HG03159 (cell line): ENCODE data around the gene RAD51C.
"Not testable (repeated sequence)": the region's sequence is repeated elsewhere in the genome, so short reads cannot be mapped to it uniquely, and the experiment has no call there.

Source experiments
- ATAC-seq: cut with Tn5 transposase; IDR thresholded peaks from one replicate; pipeline ENCODE4 v1.9.1; 2021; ENCODE audit warnings: mild to moderate bottlenecking, moderate library complexity; ENCODE audit not compliant: unreplicated experiment

The RAD51C gene

DNA sequence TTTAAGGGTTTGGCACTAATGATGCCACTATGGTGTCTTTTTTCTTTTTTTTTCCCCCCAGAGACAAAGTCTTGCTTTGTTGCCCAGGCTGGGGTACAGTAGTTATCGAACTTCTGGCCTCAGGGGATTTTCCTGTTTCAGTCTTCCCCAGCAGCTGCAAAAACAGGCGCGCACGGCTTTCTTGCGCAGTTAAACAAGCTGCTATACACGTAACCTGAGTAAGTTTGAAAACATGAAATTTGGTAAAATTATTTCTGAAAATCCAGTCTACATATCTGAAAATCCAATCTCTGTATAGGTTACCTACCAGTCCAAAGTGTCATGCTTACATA, 12.4 kb upstream of the RAD51C start:
- no peak for ATAC-seq

- no peak for ATAC-seq
These were observed 8.4 kb upstream of the RAD51C start for GRCh38 chr17:58684003-58684402.

DNA sequence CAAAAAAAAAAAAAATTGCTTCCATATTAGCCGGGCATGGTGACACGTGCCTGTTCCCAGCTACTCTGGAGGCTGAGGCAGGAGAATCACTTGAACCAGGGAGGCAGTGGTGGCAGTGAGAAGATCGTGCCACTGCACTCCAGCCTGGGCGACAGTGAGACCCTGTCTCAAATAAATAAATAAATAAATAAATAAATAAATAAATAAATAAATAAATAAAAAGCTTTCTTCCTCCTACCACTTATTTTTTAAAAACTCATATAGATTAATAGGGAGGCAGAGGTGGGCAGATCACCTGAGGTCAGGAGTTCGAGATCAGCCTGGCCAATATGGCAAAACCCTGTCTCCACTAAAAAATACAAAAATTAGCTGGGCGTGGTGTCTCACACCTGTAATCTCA, 7.9 kb upstream of the RAD51C start:
- not testable (repeated sequence) for ATAC-seq

DNA sequence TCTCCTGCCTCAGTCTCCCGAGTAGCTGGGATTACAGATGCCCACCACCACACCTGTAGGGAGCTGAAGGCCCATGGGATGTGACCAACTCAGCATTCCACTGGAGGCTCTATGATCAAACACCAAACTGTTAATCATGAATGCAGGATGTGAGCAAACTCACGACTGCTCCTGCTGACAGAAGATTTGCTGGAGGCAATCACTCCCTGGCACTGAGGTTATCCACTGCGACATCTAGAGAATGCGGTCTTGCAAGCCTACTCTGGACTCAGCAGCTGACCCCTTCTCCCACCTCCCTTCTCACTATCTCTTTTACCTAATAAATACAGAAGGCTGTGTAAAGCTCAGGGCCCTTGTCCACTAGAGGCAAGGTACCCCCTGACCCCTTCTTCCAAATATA, 5.4 kb upstream of the RAD51C start:
- ATAC-seq = no peak

DNA sequence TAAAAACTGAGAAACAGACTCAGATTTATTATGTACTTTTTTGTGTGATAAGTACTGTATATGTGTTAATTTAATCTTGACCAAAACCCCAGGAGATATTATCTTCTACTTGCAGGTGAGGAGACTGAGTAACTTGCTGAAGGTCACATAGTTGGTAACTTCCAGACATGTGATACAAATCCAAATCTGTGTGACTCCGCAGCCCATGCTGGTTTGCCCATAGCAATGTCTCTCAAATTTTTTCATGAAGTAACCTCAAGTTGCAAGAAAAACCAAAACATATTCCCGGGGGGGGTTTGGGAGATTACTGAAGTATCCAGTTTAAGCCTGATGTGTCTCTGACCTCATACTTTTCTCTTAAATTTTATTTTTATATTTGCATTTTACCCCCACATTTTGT, 3.9 kb upstream of the RAD51C start:
- ATAC-seq = no peak

DNA sequence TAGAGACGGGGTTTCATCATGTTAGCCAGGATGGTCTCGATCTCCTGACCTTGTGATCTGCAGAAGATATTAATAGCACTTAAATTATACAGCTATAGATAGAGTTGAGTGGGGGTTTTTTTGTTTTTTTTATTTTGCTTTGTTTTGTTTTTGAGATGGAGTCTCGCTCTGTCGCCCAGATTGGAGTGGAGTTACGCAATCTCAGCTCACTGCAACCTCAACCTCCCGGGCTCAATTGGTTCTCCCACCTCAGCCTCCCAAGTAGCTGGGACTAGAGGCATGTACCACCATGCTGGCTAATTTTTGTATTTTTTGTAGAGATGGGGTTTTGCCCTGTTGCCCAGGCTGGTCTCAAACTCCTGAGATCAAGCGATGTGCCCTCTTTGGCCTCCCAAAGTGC, 2.4 kb upstream of the RAD51C start:
- not testable (repeated sequence) for ATAC-seq

- no peak for ATAC-seq
These were observed 632 bp upstream of the RAD51C start, which contains the start of gene TEX14 for GRCh38 chr17:58691701-58692238. TSS of gene TEX14 (minus strand) at chr17:58692045. CDS start at chr17:58652001, 40,044 bp downstream.

DNA sequence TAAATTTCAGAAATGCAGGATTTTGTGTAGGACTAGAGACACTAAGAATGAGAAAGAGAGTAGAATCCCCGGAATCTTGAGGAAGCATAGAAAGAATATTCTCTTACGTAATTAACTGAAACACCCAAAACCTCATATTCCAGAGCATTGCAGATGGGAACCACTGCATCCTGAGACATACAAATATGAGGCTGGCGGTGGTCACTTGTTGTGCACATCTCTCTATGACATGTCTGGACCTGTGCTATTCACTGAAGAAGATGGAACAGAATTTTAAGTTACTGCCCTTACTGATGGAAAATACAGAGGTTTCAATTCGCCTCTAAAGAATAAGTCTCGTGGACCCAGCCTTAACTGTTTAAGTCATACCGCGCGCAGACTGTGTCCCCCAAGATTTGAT, 806 bp downstream of the RAD51C start:
- no peak for ATAC-seq

DNA sequence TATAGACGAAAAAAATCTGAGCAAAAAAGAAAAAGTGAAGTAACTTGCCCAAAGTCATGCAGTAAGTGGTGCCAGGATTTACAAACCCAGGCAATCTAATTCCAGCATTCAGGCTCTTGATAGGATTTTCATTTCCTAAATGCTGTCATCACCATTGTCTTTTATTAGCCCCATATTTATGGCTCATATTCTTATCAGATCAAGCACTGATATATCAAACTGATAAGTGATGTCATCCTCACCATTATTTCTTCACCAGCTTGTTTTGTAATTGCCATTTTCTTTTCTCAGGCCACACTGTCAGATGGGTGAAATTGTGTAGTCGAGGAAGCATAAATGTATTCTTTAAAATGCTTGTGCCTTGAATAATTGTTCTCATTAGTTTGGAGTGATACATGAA, 1.3 kb downstream of the RAD51C start:
- ATAC-seq = no peak

DNA sequence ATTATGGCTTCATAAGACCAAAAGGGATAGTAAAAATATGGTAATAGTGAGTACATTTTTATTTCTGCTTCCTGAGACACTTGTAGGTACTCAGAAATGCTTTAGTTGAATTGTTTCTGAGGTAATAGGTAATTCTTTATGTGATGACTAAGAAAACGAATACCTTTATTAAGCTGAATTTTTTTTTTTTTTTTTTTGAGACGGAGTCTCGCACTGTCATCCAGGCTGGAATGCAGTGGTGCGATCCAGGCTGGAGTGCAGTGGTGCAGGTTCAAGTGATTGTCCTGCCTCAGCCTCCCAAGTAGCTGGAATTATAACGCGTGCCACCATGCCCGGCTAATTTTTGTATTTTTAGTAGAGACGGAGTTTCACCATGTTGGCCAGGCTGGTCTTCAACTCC, 1.9 kb downstream of the RAD51C start:
- ATAC-seq = no peak

DNA sequence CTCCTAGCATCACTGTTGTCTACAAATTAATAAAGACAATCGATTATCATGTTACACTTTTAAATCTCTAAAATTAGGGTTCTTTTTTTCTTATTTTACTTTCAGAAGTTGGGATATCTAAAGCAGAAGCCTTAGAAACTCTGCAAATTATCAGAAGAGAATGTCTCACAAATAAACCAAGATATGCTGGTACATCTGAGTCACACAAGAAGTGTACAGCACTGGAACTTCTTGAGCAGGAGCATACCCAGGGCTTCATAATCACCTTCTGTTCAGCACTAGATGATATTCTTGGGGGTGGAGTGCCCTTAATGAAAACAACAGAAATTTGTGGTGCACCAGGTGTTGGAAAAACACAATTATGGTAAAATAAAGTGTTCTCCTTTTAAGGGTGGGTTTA, 2.4 kb downstream of the RAD51C start:
- ATAC-seq = no peak

GRCh38 chr17:58699771-58700170, 7.4 kb downstream of the RAD51C start:
- ATAC-seq = no peak

GRCh38 chr17:58702045-58702476, 9.7 kb downstream of the RAD51C start:
- no peak for ATAC-seq

GRCh38 chr17:58702708-58703107, 10.3 kb downstream of the RAD51C start:
- no peak for ATAC-seq

DNA sequence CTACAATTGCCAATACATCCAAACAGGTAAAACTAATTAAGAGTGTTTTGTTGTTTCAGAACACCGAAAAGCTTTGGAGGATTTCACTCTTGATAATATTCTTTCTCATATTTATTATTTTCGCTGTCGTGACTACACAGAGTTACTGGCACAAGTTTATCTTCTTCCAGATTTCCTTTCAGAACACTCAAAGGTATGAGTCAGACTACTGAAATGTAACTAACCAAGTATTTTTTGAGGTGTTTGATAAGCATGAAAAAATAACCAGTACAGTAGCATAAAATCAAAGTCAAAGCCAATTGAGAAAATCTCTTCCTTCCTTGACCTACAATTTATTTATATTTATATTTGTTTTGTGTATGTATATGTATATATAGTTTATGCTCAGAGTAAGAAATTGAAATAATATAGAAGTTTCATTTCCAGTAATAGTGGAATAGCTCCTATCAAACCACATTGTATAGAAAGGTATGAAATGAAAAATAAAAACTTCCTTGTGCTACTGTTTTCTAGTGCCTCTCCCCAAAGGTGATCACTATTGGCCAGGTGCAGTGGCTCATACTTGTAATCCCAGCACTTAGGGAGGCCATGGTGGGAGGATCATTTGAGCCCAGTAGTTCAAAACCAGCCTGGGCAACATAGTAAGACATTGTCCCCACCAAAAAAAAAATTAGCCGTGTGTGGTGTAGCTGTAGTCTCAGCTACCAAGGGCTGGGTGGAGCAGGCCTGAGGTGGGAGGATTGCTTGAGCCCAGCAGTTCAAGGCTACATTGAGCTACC, 10.9 kb downstream of the RAD51C start:
- ATAC-seq = no peak

GRCh38 chr17:58703916-58704286, 11.5 kb downstream of the RAD51C start:
- ATAC-seq = no peak

DNA sequence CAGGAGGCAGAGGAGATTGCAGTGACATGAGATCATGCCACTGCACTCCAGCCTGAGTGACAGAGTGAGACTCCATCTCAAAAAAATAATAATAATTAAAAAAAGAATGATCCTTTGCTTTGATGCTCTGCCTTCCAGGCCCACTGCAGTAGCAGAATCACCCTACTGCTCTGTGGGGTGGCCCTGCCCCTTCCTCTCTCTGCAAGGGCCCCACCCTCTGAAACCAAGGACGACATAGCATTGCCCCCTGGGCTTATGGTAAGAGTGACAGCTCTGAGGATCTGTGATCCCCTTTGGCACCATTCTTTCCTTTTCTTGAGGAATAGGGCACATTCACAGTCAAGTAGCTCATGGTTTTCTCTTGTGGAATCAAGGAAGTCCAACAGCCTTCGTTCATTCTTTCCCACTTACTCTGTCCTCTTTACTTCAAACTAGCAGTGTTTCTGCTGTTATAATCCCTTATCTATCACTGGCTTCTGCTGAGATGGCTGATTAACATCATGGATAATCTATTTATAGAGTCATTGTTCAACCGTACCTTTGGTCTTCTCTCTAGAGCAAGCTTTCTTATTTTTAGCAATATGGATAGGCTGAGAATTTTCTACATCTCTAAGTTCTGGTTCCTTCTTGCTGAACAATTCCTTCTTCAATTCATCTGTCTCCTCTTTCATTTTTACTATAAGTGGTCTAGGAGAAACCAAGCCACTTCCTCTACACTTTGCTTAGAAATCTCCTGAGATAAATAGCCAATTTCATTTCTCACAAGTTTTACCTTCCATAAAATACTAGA, 14.1 kb downstream of the RAD51C start:
- ATAC-seq = no peak

- no peak for ATAC-seq
These were observed 18.6 kb downstream of the RAD51C start for GRCh38 chr17:58710948-58711552.

DNA sequence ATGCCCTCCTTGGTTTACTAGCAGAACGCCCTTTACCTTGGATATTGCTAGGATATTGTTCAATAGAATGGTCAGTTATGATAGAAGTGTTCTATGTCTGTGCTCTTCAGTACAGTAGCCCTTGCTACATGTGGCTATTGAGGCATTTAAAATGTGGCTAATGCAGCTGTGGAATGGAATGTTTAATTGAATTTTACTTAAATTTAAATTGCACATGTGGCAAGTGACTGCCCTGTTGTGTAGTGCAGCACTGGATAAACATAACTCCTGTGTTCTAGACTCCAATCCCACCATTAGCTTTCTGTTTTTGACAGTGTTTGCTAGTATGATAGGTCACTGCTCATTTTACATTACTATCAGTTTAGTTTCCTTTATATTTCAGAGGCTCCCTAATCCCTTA, 29.9 kb downstream of the RAD51C start:
- no peak for ATAC-seq

GRCh38 chr17:58722696-58723095, 30.3 kb downstream of the RAD51C start:
- no peak for ATAC-seq

DNA sequence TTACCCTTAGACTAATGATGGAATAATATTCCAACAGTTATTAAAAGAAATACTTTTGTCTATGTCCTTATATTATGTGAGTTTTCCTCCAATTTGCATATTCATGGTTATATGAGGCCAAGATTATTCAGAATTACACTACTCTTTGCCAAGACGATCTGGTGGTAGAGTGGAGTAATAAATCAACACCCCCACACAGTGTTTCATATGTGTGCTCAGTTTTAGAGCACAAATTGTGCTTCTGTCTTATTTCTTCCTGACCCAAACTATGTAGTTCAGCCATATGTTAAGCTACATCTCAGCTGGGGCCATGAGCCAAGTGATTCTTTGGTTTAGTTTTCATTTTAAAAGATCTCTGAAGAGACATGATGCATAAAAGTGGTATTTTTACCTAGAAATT, 36.4 kb downstream of the RAD51C start:
- ATAC-seq = no peak

GRCh38 chr17:58730937-58731336, 38.5 kb downstream of the RAD51C start:
- no peak for ATAC-seq
